Stimulated activated CD8-positive, alpha-beta memory T cell treated with anti-CD3 and anti-CD28 coated beads, Interleukin-4, amount 100 ng/mL, for 1 hour (primary cell): ENCODE data around the gene CNPY4.

Experiments
- DNase-seq, 2 donors: peaks; one replicate each; pipeline ENCODE4 v3.0.0-alpha.2; 2020; ENCODE audit warnings: low read depth in 2 of 2, low spot score in 1 of 2

CNPY4 gene

GRCh38 chr7:100166317-100166940, 47.0 kb downstream of the CNPY4 start:
- no peak for DNase-seq

GRCh38 chr7:100166970-100167911, 47.8 kb downstream of the CNPY4 start:
- no peak for DNase-seq

- DNase-seq, result no peak
Observed at GRCh38 chr7:100167912-100168323, 48.5 kb downstream of the CNPY4 start.

- no peak for DNase-seq
Observed at GRCh38 chr7:100169147-100169850, 49.9 kb downstream of the CNPY4 start.

- DNase-seq, result no peak
Observed at GRCh38 chr7:100170101-100170897, 50.9 kb downstream of the CNPY4 start.

- DNase-seq, result no peak
Observed at GRCh38 chr7:100171087-100171681, 51.8 kb downstream of the CNPY4 start.

GRCh38 chr7:100171840-100172239, 52.4 kb downstream of the CNPY4 start:
- DNase-seq, result no peak

GRCh38 chr7:100173806-100174495, 54.5 kb downstream of the CNPY4 start:
- DNase-seq, result no peak

- no peak for DNase-seq
Observed at GRCh38 chr7:100174582-100174981, 55.1 kb downstream of the CNPY4 start.
